DMS153 treated with DMSO at 0.1 percent for 48 hours (cell line): ENCODE data around the gene CETP.
A peak's percentile ranks its signal among the peaks of the same experiment; 100 is the strongest.
"Not testable (repeated sequence)": the region's sequence is repeated elsewhere in the genome, so short reads cannot be mapped to it uniquely, and the experiment has no call there.

Experiments used
- DNase-seq: peaks from one replicate; lab custom pipeline; 2025; ENCODE audit not compliant: unreplicated experiment; lab: John Stamatoyannopoulos, UW

CETP gene

DNA sequence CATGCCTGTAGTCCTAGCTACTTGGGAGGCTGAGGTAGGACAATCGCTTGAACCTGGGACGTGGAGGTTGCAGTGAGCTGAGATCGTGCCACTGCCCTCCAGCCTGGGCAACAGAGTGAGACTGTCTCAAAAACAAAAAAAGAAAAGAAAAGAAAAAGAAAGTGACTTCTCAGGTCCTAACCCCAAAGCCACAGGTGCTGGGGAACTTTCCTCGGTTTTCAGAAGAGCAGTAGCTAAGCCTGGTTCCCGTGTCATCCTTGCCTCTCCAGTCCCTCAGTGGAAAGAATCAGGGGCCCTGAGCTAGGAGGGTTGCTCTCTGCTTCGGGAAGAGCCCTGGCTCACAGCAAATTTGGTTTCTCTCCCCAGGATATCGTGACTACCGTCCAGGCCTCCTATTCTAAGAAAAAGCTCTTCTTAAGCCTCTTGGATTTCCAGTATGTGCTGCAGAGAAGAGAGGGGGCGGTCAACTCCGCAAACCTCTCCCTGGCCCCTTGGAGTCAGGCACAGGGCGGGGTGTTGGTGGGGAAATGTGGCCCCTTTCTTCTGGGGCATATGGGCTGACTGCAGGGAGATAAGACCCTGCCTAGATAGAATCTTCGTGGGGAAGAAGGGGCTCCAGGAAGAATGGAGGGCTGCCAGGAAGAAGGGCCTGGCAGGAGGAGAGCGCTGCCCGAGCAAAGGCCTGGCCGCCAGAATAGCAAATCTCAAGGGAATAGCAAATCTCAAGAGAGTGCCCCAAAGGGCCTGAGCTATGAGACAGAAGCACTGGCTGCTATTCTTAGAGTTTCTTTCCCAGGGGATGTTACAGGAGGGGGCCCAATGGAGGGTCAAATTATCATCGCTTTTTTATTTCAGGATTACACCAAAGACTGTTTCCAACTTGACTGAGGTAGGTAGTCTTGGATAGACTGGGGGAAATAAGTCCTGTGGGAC lies 19.3 kb downstream of the CETP start:
- no peak for DNase-seq

DNA sequence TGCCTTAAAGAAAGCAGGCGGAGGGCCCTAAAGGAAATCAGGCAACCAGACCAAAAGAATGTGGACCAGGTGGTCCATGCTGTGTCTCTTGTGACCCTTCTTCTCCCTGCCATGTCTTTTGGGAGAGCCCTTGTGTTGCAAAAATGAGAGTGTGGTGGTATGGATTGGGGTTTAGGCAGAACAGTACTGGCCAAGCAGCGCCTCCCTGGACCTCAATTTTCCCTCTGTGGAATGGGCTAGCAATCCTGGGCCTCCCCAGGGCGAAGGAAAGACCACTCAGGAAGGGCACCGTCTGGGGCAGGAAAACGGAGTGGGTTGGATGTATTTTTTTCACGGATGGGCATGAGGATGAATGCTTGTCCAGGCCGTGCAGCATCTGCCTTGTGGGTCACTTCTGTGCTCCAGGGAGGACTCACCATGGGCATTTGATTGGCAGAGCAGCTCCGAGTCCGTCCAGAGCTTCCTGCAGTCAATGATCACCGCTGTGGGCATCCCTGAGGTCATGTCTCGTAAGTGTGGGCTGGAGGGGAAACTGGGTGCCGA lies 20.1 kb downstream of the CETP start:
- no peak for DNase-seq

DNA sequence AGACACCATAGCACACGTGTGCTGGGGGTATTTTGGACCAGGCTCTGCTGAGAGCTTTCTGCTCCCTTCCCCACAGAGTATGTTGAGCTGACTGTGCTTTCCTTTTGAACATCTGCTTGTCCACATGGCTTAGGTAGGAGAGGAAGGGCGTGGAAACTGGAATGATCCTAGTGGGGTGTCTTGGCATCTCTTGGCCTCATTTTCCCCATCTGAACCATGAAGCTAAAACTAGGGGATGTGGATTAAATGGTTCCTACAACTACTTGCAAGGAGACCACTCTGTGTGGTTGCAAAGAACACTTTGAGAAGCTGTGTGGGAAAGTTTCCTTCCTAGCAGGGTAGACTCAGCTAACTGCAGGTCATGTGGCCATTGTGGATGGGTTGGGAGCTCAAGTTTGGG lies 20.9 kb downstream of the CETP start:
- no peak for DNase-seq

DNA sequence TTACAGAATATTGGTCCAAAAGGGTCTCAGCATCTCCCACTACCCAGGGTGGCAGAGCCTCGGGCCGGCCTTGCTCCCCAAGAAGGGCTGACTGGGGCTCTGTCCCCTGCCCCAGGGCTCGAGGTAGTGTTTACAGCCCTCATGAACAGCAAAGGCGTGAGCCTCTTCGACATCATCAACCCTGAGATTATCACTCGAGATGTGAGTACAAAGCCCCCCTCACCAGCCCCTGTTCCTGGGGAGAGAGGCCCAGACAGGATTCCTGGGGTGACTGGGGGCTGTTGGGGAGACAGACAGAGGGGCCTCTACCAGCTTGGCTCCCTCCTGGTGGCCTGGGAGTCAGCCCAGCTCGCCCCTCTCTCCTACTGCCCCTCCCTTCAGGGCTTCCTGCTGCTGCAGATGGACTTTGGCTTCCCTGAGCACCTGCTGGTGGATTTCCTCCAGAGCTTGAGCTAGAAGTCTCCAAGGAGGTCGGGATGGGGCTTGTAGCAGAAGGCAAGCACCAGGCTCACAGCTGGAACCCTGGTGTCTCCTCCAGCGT lies 21.5 kb downstream of the CETP start:
- DNase-seq, result no peak

DNA sequence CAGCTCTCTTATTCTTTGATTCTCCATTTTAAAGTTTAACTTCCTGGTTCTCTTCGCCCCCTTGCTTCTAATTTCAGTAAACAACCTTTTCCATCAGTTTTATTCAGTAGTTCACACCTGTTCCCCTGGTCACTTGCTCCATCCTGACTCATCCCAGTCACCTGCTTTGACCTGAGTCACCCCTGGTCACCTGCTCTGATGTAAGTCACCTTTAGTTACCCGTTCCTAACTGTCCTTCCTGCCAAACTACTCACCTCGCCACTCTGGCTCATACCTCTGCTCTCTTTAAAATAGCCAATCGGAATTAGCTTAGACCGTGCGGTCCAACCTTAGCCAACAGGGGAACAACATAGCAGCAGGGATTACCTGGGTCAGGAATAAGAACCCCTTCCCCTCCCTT lies 22.9 kb downstream of the CETP start:
- no peak for DNase-seq

DNA sequence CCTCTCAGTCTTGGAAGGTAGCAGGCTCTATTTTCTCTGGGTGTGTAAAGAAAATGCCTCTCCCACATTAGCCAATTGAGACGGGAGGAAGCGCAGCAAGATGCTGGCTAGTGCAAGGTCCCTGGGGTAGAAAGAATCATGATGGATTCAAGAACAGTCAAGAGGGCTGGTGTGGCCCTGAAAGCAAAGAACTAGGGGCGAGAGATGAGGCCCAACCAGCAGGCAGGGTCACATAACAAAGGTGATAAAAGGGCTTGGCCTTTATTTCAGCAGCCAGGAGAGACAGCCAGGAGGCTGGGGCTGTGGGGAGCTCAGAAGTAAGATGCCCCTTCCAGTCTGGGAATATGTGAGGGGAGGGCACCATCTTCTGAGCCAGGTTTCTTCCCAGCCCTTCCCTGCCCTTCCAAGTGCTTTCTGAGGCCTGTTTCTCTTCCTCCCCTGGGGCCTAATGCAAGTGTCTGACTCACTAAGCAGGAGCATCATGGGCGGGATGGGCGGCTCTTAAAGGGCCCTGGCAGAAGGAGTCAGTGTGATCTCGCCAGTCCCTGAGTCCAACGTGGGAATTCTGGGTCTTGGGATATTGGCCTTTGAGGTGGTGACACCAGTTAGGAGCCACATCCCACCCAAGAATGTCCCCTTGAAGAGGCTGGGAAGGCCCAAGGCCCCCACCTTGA lies 23.7 kb downstream of the CETP start:
- DNase-seq, result no peak

- no peak for DNase-seq
Observed at GRCh38 chr16:56985962-56986360, 24.2 kb downstream of the CETP start.

- no peak for DNase-seq
Observed at GRCh38 chr16:56986361-56986760, 24.6 kb downstream of the CETP start.

DNA sequence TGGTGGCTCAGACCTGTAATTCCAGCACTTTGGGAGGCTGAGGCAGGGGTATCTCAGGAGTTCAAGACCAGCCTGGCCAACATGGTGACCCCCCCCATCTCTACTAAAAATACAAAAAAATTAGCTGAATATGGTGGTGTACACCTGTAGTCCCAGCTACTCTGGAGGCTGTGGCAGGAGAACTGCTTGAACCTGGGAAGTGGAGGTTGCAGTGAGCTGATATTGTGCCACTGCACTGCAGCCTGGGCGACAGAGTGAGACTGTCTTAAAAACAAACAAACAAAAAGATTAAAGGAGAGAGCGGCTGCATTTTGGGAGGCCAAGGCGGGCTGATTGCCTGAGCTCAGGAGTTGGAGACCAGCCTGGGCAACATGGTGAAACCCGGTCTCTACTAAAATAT lies 25.2 kb downstream of the CETP start:
- DNase-seq, result not testable (repeated sequence)

DNA sequence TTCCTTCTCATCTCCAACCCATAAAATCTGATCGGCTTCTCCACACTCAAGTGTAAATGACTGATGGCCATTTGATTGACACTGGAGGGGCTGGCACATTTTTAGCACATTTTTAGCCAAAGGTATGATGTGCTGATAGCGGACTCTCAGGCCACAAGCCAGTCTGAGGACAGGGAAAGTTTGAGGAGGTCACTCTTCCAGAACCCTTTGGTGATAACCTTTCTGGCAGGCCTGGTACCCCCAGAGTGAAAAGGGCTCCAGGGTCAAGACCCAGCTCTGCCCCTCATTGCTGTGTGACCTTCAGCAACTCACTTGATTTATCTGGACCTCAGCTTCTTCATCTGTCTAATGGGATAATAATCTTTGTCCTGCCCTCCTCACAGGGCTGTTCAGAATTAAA lies 25.9 kb downstream of the CETP start:
- DNase-seq, result no peak

- DNase-seq, result no peak
Observed at GRCh38 chr16:56988161-56988947, 26.6 kb downstream of the CETP start.

- peak; percentile 41 for DNase-seq
Observed at GRCh38 chr16:56988948-56989945, 27.5 kb downstream of the CETP start, which contains the start of gene NLRC5. Gene NLRC5, plus strand, starts transcription at chr16:56989557. Its CDS starts 31,156 bp downstream, at chr16:57020713.

DNA sequence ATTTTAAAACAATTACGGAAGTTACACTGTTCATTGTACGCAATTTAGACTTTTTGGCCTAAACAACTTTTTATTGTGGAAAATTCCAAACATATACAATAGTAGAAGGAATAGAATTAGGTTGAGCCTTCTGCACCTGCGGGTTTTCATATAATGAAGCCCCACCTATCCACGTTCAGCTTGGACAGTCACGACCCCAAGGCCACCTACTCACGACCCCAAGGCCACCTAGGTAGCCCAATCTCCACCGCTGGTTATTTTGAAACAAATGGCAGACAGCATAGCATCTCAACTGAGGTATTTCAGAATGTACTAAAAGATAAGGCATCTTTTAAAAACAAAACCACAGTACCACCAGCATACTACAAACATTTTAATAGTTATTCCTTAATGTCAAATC lies 28.2 kb downstream of the CETP start:
- no peak for DNase-seq

GRCh38 chr16:56990407-56991286 lies 28.9 kb downstream of the CETP start:
- no peak for DNase-seq

DNA sequence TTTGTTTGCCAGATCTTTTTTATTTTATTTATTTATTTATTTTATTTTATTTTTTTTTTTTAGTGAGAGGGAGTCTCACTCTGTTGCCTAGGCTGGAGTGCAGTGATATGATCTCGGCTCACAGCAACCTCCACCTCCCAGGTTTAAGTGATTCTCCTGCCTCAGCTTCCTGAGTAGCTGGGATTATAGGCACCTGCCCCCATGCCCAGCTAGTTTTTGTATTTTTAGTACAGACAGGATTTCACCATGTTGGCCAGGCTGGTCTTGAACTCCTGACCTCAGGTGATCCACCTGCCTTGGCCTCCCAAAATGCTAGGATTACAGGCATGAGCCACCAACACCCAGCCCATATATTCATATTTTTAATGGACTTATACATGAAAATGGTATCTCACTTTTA lies 30.7 kb downstream of the CETP start:
- DNase-seq, result not testable (repeated sequence)

GRCh38 chr16:56993204-56993603 lies 31.5 kb downstream of the CETP start:
- no peak for DNase-seq

- DNase-seq, result no peak
Observed at GRCh38 chr16:56994311-56994710, 32.6 kb downstream of the CETP start.

DNA sequence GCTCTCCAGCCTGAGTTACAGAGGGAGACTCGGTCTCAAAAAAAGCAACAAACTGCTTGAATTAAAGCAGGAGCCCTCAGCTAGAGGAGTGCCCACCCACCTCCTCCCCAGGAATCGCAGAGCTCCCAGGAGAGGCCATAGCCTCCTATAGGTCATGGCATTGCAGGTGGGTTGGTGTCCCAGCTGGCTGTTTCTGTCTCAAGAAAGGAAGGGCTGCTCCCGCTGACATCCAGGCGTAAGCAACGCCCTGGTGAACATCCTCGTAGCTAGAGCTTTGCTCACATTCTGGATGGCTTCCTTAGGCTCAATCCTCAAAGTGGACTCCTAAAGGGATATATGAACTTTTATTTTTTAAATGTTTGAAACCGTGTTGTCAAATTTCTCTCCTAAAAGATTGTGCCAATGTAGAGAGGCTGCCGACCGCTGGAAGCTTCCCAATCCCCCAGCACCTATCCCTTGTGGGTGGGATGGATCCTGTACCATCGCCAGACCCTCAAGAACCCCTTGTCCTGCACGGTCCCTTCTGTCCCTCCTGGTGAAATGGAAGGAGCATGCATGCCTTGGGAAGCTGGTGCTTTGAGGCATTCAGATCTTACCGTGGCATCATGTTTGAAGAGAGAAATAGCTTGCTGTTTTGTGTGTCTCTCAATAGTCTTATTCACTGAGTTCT lies 33.5 kb downstream of the CETP start:
- no peak for DNase-seq
